ENCODE data around the gene KCNMB2.

The KCNMB2 gene

GRCh38 chr3:178822722-178823121 lies 286.5 kb downstream of the KCNMB2 start:
- TF ChIP-seq Cebpa-rat (IDR thresholded peaks at IDR 0.05): no peak
- H3K4me3 ChIP-seq: no peak overlapping the region
- no peaks in the 10 kb centered on the region for H3K27me3 ChIP-seq
- H3K9ac ChIP-seq: no peak overlapping the region
- H3K4me1 ChIP-seq: no peaks in the 10 kb centered on the region
- H4K20me1 ChIP-seq: no peaks in the 10 kb centered on the region
- H3K9me3 ChIP-seq: no peaks in the 10 kb centered on the region
- H3K27ac ChIP-seq: no peak overlapping the region
- H3K4me2 ChIP-seq: no peak overlapping the region
- H3K36me3 ChIP-seq: no peaks in the 10 kb centered on the region

- no peak for TF ChIP-seq Cebpa-rat (IDR thresholded peaks at IDR 0.05)
- Histone ChIP-seq H4K20me1 (no peaks in the 10 kb centered on the region), H3K36me3 (no peaks in the 10 kb centered on the region), H3K4me3 (no peak overlapping the region), H3K9ac (no peak overlapping the region), H3K4me2 (no peak overlapping the region), H3K4me1 (no peaks in the 10 kb centered on the region), H3K9me3 (no peaks in the 10 kb centered on the region), H3K27me3 (no peaks in the 10 kb centered on the region), H3K27ac (no peak overlapping the region)
These were observed 286.9 kb downstream of the KCNMB2 start for GRCh38 chr3:178823150-178823549.

- no peak overlapping the region for H3K9ac ChIP-seq
- no peaks in the 10 kb centered on the region for H3K27me3 ChIP-seq
- no peak overlapping the region for H3K4me2 ChIP-seq
- H3K27ac ChIP-seq: no peak overlapping the region
- H3K36me3 ChIP-seq: no peaks in the 10 kb centered on the region
- H3K4me1 ChIP-seq: no peaks in the 10 kb centered on the region
- no peak overlapping the region for H3K4me3 ChIP-seq
- no peaks in the 10 kb centered on the region for H3K9me3 ChIP-seq
- TF ChIP-seq Cebpa-rat (IDR thresholded peaks at IDR 0.05): no peak
- H4K20me1 ChIP-seq: no peaks in the 10 kb centered on the region
These were observed 287.5 kb downstream of the KCNMB2 start for GRCh38 chr3:178823591-178824246.

GRCh38 chr3:178826435-178827123 lies 290.3 kb downstream of the KCNMB2 start:
- no peaks in the 10 kb centered on the region for H4K20me1 ChIP-seq
- no peak for TF ChIP-seq Cebpa-rat (IDR thresholded peaks at IDR 0.05)
- no peaks in the 10 kb centered on the region for H3K36me3 ChIP-seq
- H3K9ac ChIP-seq: no peak overlapping the region
- H3K9me3 ChIP-seq: no peaks in the 10 kb centered on the region
- no peaks in the 10 kb centered on the region for H3K27me3 ChIP-seq
- H3K4me2 ChIP-seq: no peak overlapping the region
- no peaks in the 10 kb centered on the region for H3K4me1 ChIP-seq
- no peak overlapping the region for H3K27ac ChIP-seq
- no peak overlapping the region for H3K4me3 ChIP-seq

- Histone ChIP-seq H3K4me1 (no peaks in the 10 kb centered on the region), H3K9ac (no peak overlapping the region), H3K27ac (no peak overlapping the region), H3K4me3 (no peak overlapping the region), H3K27me3 (no peaks in the 10 kb centered on the region), H4K20me1 (no peaks in the 10 kb centered on the region), H3K4me2 (no peak overlapping the region), H3K36me3 (no peaks in the 10 kb centered on the region), H3K9me3 (no peaks in the 10 kb centered on the region)
- no peak for TF ChIP-seq Cebpa-rat (IDR thresholded peaks at IDR 0.05)
These were observed 291.1 kb downstream of the KCNMB2 start for GRCh38 chr3:178827285-178827856.

- TF ChIP-seq Cebpa-rat (IDR thresholded peaks at IDR 0.05): no peak
- H3K9me3 ChIP-seq: no peaks in the 10 kb centered on the region
These were observed 297.5 kb downstream of the KCNMB2 start for GRCh38 chr3:178833695-178834094.

GRCh38 chr3:178835033-178835432 lies 298.8 kb downstream of the KCNMB2 start:
- no peak overlapping the region for H3K4me3 ChIP-seq
- H3K36me3 ChIP-seq: no peaks in the 10 kb centered on the region
- H3K4me2 ChIP-seq: no peak overlapping the region
- H3K27me3 ChIP-seq: no peaks in the 10 kb centered on the region
- no peak for TF ChIP-seq Cebpa-rat (IDR thresholded peaks at IDR 0.05)
- H3K9me3 ChIP-seq: peaks cover 8% of the 10 kb centered on the region
- no peak overlapping the region for H3K27ac ChIP-seq
- no peak overlapping the region for H3K9ac ChIP-seq
- H3K4me1 ChIP-seq: no peaks in the 10 kb centered on the region
- H4K20me1 ChIP-seq: no peaks in the 10 kb centered on the region

More at GRCh38 chr3:178833695-178834094, 297.5 kb downstream of the KCNMB2 start:
- no peak overlapping the region for H3K9ac ChIP-seq
- no peak overlapping the region for H3K4me3 ChIP-seq
- H3K27me3 ChIP-seq: no peaks in the 10 kb centered on the region
- no peak overlapping the region for H3K27ac ChIP-seq
- no peaks in the 10 kb centered on the region for H3K4me1 ChIP-seq
- H3K36me3 ChIP-seq: no peaks in the 10 kb centered on the region
- H3K4me2 ChIP-seq: no peak overlapping the region
- H4K20me1 ChIP-seq: no peaks in the 10 kb centered on the region

GRCh38 chr3:178837512-178837911 lies 301.3 kb downstream of the KCNMB2 start:
- peaks cover 19% of the 10 kb centered on the region for H3K9me3 ChIP-seq
- H3K27ac ChIP-seq: no peak overlapping the region
- H3K4me3 ChIP-seq: no peak overlapping the region
- H3K27me3 ChIP-seq: no peaks in the 10 kb centered on the region
- no peak for TF ChIP-seq Cebpa-rat (IDR thresholded peaks at IDR 0.05)
- H3K9ac ChIP-seq: no peak overlapping the region
- H4K20me1 ChIP-seq: no peaks in the 10 kb centered on the region
- H3K4me1 ChIP-seq: no peaks in the 10 kb centered on the region
- H3K4me2 ChIP-seq: no peak overlapping the region
- H3K36me3 ChIP-seq: no peaks in the 10 kb centered on the region

- TF ChIP-seq Cebpa-rat (IDR thresholded peaks at IDR 0.05): no peak
- no peak overlapping the region for H3K9ac ChIP-seq
- H4K20me1 ChIP-seq: no peaks in the 10 kb centered on the region
- no peaks in the 10 kb centered on the region for H3K4me1 ChIP-seq
- no peak overlapping the region for H3K4me2 ChIP-seq
- no peaks in the 10 kb centered on the region for H3K36me3 ChIP-seq
- H3K27me3 ChIP-seq: no peaks in the 10 kb centered on the region
- peaks cover 19% of the 10 kb centered on the region for H3K9me3 ChIP-seq
- H3K27ac ChIP-seq: no peak overlapping the region
- no peak overlapping the region for H3K4me3 ChIP-seq
These were observed 304.4 kb downstream of the KCNMB2 start for GRCh38 chr3:178840586-178840985.

- no peak overlapping the region for H3K4me3 ChIP-seq
- H3K9ac ChIP-seq: no peak overlapping the region
- no peaks in the 10 kb centered on the region for H3K36me3 ChIP-seq
- H4K20me1 ChIP-seq: no peaks in the 10 kb centered on the region
- no peaks in the 10 kb centered on the region for H3K4me1 ChIP-seq
- no peak for TF ChIP-seq Cebpa-rat (IDR thresholded peaks at IDR 0.05)
- no peak overlapping the region for H3K27ac ChIP-seq
- no peaks in the 10 kb centered on the region for H3K27me3 ChIP-seq
- no peak overlapping the region for H3K4me2 ChIP-seq
- H3K9me3 ChIP-seq: peaks cover 19% of the 10 kb centered on the region
These were observed 304.8 kb downstream of the KCNMB2 start for GRCh38 chr3:178841011-178841410.

All from BLaER1 (cell line).